GM19099 (cell line): ENCODE data around the gene POPDC3.

Experiments used
- POLR2A ChIP-seq: IDR thresholded peaks from 3 replicates; pipeline ENCODE4 v1.6.1; 2011; ENCODE audit warnings: low read depth; ENCODE audit not compliant: insufficient read length; ENCODE audit errors: extremely low read depth

Gene POPDC3

DNA sequence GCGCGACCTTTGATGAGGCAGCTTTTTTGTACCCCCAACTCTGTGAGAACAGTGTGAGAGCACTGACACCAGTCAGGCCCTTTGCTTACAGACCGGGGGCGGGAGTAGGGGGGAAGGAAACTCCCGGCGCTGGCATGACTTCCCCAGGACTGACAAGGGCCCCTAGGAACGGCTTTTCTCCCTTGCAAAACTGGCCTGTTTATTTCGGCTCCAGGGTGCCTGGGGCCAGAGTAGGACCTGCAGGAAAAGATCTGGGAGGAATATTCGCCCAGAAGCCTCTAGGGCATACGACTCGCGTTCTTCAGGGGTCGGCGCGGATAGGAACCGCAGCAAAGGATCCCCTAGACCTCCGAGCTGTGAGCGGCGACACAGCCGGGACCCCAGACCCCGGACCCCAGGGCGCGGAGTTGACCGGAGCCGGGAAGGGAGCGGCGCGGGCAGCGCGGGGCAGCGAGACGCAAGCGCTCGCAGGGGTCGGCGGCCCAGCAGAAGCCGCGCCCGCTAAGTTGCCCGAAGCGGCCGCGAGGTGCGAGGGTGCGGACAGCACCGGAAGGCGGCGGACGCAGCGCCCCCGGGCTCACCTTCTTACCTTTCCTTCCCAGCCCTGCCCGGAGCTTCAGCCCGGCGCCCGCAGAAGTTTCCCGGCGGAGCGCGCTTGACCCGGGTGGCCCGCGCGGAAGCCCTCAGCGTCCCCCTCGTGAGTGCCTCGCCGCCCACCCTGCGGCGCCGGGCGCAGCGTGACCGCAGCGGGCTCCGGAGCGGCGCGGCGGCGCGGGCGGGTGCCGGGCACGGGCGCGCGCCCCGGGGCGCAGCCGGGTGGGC, at the start of gene POPDC3:
Gene POPDC3, minus strand, starts transcription at position 771 of the 822 bp plus-strand sequence. CDS start 18,105 bp downstream, outside the sequence.
- no peak for TF ChIP-seq POLR2A

DNA sequence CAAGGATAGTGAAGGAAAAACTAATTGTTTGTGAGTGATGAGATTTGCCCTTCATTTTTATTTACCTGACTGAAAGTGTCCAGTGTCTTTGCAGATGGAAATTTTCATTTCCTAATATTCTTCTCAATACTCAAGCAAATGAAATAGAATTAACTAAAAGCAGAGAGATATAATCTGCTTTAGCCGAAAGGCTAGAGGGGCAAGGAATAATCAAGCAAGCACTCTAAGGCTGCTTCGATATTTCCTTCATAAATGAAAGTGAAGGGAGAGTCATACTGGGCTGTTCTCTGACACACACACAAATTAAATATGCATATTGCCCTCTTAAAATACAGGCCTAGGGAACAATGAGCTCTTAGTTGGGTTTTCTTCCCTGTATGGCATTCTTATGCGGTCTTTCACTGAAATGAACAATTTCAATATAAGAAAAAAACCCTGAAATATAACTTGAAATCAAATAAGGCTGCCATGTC, 47.5 kb upstream of the POPDC3 start:
- TF ChIP-seq POLR2A, result no peak

GRCh38 chr6:105226598-105227294, 46.9 kb upstream of the POPDC3 start:
- TF ChIP-seq POLR2A, result no peak

DNA sequence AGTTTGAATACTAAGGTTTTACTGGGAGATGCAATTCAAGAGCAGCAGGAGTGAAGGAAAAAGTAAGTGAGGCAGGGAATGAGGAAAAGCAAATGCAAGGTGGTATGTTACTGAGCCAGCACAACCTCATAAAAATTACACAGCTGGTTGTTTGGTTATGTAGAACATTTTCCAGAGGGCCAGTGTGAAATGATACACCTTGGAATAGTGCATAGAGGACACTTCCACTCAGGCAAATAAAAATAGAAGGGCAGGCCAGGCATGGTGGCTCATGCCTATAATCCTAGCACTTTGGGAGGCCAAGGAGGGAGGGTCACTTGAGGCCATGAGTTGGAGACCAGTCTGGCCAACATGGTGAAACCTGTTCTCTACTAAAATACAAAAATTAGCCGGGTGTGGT, 43.4 kb upstream of the POPDC3 start:
- TF ChIP-seq POLR2A, result no peak

- no peak for TF ChIP-seq POLR2A
Measured at GRCh38 chr6:105220186-105220585, 40.4 kb upstream of the POPDC3 start.

DNA sequence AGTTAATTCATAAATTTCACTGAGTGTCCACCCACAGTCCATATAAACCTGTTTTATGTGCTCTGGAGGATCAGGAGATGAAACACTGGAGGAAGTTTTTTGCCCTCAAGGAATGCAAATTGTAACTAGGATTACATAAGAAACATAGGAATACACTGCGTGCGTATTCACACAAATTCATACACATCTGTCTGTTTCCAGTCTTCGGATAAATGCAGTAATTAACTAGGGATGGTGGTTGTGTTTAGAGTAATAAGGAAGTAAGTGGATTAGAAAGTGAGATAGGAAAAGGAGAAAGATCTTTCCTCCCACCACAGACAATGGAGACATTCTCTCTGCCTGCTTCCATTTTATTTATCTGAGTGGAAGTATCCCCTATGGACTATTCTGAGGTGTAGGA, 35.7 kb upstream of the POPDC3 start:
- TF ChIP-seq POLR2A, result no peak

GRCh38 chr6:105214668-105215067, 34.9 kb upstream of the POPDC3 start:
- TF ChIP-seq POLR2A, result no peak

GRCh38 chr6:105213272-105213671, 33.5 kb upstream of the POPDC3 start:
- no peak for TF ChIP-seq POLR2A

DNA sequence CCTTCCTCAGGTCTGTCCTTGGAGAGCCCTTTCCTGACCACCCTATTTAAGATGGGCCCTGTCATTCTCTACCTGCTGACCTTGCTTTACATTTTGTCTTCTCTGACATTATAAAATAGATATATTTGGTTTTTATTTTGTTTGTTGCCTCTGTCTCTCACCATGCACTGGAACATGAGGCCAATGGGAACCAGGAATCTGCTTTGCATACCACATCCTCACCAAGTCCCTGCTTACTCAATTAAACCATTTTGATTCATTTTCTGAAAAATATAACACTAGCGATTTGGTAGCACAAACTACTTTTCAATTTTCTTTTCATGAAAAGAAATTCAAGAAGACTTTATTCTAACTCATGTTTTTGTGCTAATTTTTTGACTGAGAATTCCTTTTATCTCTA, 32.8 kb upstream of the POPDC3 start:
- TF ChIP-seq POLR2A, result no peak

- no peak for TF ChIP-seq POLR2A
Measured at GRCh38 chr6:105211831-105212230, 32.0 kb upstream of the POPDC3 start.

DNA sequence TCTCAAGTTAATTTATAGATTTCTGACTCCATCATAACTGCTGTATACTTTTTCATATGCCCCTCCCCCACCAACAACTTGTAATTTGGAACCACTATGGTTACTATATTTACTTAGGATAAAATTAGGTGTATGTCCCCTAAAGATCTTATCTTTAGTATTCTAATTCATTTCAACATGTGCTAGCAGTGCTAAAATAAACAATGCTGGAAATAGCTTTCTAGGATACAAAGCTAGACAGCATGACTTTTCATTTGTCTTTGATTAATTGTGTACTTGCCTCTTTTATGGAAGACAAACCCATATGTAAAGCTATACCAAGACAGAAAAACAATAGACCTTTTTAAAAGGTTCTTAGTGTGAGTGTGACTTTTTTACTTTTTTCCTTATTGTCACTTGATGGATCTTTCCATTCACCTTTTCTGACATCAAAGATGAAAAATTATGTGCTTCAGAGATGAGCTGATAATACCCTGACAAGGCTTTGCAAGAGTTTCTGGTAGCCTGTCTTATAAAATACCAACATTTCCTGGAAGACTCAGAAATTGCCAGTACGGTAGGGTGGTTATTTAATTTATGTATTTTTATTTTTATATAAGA, 31.2 kb upstream of the POPDC3 start:
- TF ChIP-seq POLR2A, result no peak

- TF ChIP-seq POLR2A, result no peak
Measured at GRCh38 chr6:105209950-105210706, 30.3 kb upstream of the POPDC3 start.

- no peak for TF ChIP-seq POLR2A
Measured at GRCh38 chr6:105207524-105208269, 27.9 kb upstream of the POPDC3 start.

DNA sequence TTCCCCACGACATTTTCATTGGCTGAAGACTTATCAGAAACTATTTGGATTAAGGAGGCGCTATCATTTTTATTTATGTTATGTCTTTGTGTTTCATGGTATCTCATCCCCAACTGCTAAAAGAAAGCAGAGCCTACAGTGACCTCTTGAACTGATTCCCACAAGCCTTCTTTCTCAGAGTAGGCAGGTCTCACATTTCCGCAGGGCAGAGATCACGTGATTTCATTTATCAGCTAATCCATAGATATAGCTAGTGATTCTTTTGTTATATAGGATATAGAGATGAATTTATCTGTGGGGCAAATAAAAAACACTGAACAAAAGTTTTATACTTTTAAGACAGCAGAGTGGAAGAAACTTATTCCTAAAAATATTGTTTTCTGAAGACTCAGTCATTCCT, 25.0 kb upstream of the POPDC3 start:
- no peak for TF ChIP-seq POLR2A
